Activated naive CD4-positive, alpha-beta T cell treated with anti-CD3 and anti-CD28 coated beads for 36 hours (primary cell): ENCODE data around the gene ACSF2. TPM values are rescaled to one million over a fixed set of nuclear protein-coding genes. Genes with fewer than 3 reads are reported as not detected.
"Not testable (repeated sequence)": the region's sequence is repeated elsewhere in the genome, so short reads cannot be mapped to it uniquely, and the experiment has no call there.

Source experiments
- CTCF ChIA-PET: fragments of 350-600 bp; sonication (Branson Sonifier 250); formaldehyde crosslinking; loops from one replicate; lab custom pipeline; 2021; ENCODE audit warnings: antibody characterized with exemption; lab: Charles Lee
- DNase-seq: peaks from one replicate; pipeline ENCODE4 v3.0.0-alpha.2; 2020
- H3K27ac Mint-ChIP-seq: one replicate; pipeline ENCODE4 v1.8.0; 2021; ENCODE audit warnings: mild to moderate bottlenecking, mixed read lengths
- H3K27me3 Mint-ChIP-seq: one replicate; pipeline ENCODE4 v1.8.0; 2021; ENCODE audit warnings: low read depth, mixed read lengths
- H3K36me3 Mint-ChIP-seq: one replicate; pipeline ENCODE4 v1.8.0; 2021; ENCODE audit warnings: low read depth, mixed read lengths
- H3K4me1 Mint-ChIP-seq: one replicate; pipeline ENCODE4 v1.8.0; 2021; ENCODE audit warnings: low read depth, mixed read lengths
- H3K4me3 Mint-ChIP-seq: one replicate; pipeline ENCODE4 v1.8.0; 2021; ENCODE audit warnings: mild to moderate bottlenecking, moderate library complexity, mixed read lengths
- H3K9me3 Mint-ChIP-seq: one replicate; pipeline ENCODE4 v1.8.0; 2021; ENCODE audit warnings: mixed read lengths
- intact Hi-C: fragments of 100-400 bp; cut with micrococcal nuclease; formaldehyde crosslinking; loops from one replicate; pipeline ENCODE4 v1.15.1; 2023
- total RNA-seq, 2 experiments: library from RNA; stranded (reverse); gene quantifications; one replicate each; pipeline ENCODE4 v1.2.3, GENCODE V29; 2021

Gene ACSF2
- total RNA-seq, 2 experiments from 2014 or later, result 19.7 to 20.7 TPM

DNA sequence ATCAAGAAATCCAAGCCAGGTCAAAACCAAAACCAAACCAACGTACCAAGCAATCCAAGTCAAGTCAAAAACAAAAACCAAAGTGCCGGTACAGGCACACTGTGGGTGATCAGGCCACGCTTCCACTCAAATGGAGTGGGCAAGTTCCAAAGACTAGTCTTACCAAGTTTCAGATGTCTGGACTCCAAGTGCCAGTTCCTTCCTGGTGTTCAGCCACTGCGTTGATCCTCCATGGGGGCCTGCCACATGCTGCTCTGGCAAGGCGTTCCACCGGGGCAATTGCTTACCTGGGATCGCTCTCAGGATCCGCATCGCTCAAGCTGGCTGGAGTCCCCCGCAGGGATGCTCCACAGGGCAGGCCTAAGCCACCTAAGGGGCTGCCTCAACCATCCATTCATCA, 6.4 kb upstream of the ACSF2 start:
- H3K9me3 Mint-ChIP-seq, H3K27me3 Mint-ChIP-seq, DNase-seq, H3K27ac Mint-ChIP-seq, intact Hi-C loops, H3K36me3 Mint-ChIP-seq, H3K4me3 Mint-ChIP-seq: not testable (repeated sequence)
- CTCF ChIA-PET, result interaction anchor here (3.7 kb wide), 1 partner anchor 22 kb away, joined by 25 read pairs; the partner anchor contains the start of gene LRRC59
- peaks cover 12% of the 10 kb centered on the region for H3K4me1 Mint-ChIP-seq

GRCh38 chr17:50420419-50421112, 5.5 kb upstream of the ACSF2 start:
- Mint-ChIP-seq H3K4me3 (no peak overlapping the region), H3K36me3 (no peaks in the 10 kb centered on the region), H3K4me1 (peaks cover 14% of the 10 kb centered on the region), H3K27me3 (no peaks in the 10 kb centered on the region), H3K9me3 (peaks cover 2% of the 10 kb centered on the region), H3K27ac (peak overlapping the region; percentile 82)
- intact Hi-C loops, result no loop called here
- CTCF ChIA-PET, result interaction anchor here (0.6 to 3.7 kb wide), 2 partner anchors 23 to 61 kb away, joined by 3 to 25 read pairs; partner anchors contain the start of gene LRRC59
- DNase-seq, result no peak

DNA sequence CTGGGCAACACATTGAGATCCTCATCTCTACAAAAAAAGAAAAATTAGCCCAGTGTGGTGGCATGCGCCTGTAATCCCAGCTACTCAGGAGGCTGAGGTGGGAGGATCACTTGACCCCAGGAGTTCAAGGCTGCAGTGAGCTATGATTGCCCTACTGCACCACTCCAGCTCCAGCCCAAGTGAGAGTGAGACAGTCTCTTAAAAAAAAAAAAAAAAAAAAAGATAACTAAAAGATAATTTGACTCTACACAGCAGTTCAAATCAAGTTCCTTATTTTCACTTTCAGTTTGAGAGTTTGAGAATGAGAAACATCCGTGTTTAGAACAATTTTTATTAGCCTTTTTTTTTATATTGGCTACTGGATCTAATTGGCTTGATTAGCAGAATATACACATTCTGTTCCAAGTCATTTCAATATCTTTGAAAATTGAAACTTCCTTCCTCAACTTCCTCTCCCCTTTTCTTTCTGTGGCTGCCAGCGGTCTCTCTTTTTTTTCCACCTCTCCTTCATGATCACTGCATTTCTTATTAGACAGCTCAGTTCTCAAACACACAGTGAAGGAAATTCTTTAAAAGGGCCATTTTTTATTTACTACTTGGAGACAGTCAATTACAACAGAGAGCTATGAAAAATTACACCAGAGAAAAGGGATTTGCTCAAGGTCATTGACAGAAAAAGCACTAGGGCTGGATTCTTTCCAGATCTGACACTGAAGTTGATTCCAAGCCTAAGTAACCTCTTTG, 4.5 kb upstream of the ACSF2 start:
- Mint-ChIP-seq H3K27ac (peak overlapping the region; percentile 82), H3K27me3 (no peaks in the 10 kb centered on the region), H3K36me3 (no peaks in the 10 kb centered on the region), H3K9me3 (peaks cover 2% of the 10 kb centered on the region), H3K4me1 (peaks cover 16% of the 10 kb centered on the region), H3K4me3 (peak overlapping the region; percentile 65)
- DNase-seq, result no peak
- intact Hi-C loops, result no loop called here
- CTCF ChIA-PET, result interaction anchor here (0.6 to 3.7 kb wide), 3 partner anchors 24 to 60 kb away, joined by 3 to 25 read pairs (median 4); partner anchors contain the start of gene LRRC59

DNA sequence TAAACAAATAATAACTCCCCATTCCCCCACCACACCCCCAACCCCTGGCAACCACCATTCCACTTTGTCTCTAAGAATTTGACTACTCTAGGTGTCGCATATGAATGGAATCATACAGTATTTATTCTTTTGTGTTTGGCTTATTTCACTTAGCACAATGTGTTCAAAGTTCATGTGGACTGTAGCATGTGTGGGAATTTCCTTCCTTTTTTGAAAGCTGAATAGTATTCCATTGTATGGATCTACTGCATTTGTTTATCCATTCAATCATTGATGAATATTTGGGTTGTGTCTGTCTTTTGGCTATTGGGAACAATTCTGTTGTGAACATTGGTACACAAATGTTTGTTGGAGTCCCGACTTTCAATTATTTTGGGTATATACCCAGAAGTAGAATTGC, 3.3 kb upstream of the ACSF2 start:
- H3K4me1 Mint-ChIP-seq, result peaks cover 27% of the 10 kb centered on the region
- H3K36me3 Mint-ChIP-seq, result no peaks in the 10 kb centered on the region
- CTCF ChIA-PET, result interaction anchor here (3.7 kb wide), 1 partner anchor 25 kb away, joined by 25 read pairs; the partner anchor contains the start of gene LRRC59
- no peaks in the 10 kb centered on the region for H3K27me3 Mint-ChIP-seq
- intact Hi-C loops, result no loop called here
- peaks cover 2% of the 10 kb centered on the region for H3K9me3 Mint-ChIP-seq
- H3K27ac Mint-ChIP-seq, result no peak overlapping the region
- no peak overlapping the region for H3K4me3 Mint-ChIP-seq
- no peak for DNase-seq

DNA sequence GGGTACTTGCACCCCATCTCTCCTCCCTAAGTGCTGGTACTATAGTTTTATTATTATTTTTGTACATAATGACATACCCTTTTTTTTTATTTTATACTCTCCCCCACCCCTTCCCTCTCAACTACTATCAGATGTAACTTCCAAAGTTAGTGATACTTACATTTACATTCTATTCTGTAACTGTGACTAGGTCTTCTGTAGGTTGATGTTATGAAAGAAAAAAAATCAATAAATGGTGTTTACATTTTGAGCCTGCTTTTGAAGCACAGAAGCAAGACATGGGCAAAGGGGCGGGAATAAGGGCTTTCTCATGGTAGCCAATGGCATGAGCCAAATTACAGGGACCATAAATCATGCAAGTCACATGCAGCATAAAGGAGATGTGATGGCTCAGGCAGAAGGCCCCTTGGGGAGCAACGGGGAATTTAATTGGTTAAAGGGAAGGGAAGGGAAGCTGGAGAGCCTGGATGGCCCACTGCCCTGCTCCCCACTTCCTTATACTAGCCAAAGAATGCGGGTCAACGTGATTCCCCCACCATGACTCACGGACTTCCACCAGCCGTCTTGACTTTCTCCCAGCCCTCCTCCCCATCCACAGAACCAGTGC, 2.4 kb upstream of the ACSF2 start:
- Mint-ChIP-seq H3K27ac (no peak overlapping the region), H3K27me3 (no peaks in the 10 kb centered on the region), H3K36me3 (no peaks in the 10 kb centered on the region), H3K4me3 (no peak overlapping the region), H3K4me1 (peaks cover 29% of the 10 kb centered on the region), H3K9me3 (peaks cover 2% of the 10 kb centered on the region)
- DNase-seq, result no peak
- intact Hi-C loops, result no loop called here
- CTCF ChIA-PET, result no interaction called here

DNA sequence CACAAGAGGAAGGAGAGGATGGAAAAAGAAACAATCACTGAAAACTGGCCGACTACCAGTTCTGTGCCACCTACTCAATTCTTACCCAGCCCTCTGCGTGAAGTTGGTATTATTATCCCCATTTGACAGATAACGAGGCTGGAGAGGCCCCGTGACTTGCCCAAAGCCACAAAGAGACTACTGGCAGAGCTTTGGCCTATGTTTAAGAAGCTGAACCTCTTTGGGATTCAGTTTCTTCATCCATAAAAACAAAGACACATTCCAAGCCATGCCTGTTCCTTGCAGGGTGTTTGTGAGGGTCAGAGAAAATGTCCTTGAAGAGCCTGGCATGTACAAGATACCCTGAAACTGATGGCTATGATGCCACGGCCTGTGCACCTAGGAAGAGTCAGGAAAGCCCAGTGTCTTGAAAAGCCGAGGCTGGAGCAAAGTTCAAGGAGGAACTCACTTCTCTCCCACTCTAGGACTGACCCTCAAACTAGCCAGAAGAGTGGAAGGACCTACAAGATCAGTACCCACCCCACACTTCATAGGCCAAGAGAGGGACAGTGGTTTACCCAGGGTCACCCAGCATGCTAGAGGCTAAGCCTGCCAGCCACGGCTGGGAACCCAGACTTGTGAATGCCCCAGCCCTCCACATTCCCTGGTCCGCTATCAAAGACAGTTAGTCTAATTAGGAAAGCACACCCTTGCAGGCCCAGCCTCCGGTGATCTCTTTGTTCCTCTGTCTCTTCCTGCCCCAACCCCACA, 1.6 kb upstream of the ACSF2 start:
- Mint-ChIP-seq H3K4me1 (peaks cover 29% of the 10 kb centered on the region), H3K36me3 (no peaks in the 10 kb centered on the region), H3K9me3 (no peaks in the 10 kb centered on the region), H3K27me3 (no peaks in the 10 kb centered on the region), H3K27ac (no peak overlapping the region), H3K4me3 (no peak overlapping the region)
- intact Hi-C loops, result no loop called here
- CTCF ChIA-PET, result no interaction called here
- DNase-seq, result no peak

- no peaks in the 10 kb centered on the region for H3K9me3 Mint-ChIP-seq
- H3K36me3 Mint-ChIP-seq, result no peaks in the 10 kb centered on the region
- H3K4me3 Mint-ChIP-seq, result peak overlapping the region; percentile 77
- H3K27me3 Mint-ChIP-seq, result no peaks in the 10 kb centered on the region
- H3K4me1 Mint-ChIP-seq, result peaks cover 29% of the 10 kb centered on the region
- no peak for DNase-seq
- intact Hi-C loops, result no loop called here
- CTCF ChIA-PET, result interaction anchor here (2.9 kb wide), 1 partner anchor 28 kb away, joined by 11 read pairs; the partner anchor contains the start of gene LRRC59
- H3K27ac Mint-ChIP-seq, result no peak overlapping the region
These were observed 879 bp upstream of the ACSF2 start for GRCh38 chr17:50424996-50425681.

DNA sequence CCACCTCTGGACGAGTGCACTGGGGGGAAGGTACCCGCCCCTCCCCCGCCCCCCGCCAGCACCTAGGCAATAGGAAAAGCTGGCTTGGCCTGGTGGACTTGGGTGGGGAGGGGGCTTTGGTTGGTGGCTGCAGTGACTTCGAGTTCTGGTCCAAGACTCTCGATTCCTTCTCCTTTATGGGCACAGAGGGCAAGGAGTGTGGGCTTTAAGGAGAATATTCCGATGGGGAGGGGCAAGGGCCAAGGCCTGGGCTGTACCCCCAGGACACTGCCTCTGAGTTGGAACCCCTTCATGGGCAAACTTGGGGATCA, 409 bp downstream of the ACSF2 start:
- CTCF ChIA-PET, result interaction anchor here (0.7 to 2.9 kb wide), 7 partner anchors 17 to 226 kb away, joined by 3 to 11 read pairs (median 3); partner anchors contain the start of gene LRRC59
- DNase-seq, result no peak
- no peaks in the 10 kb centered on the region for H3K36me3 Mint-ChIP-seq
- H3K27ac Mint-ChIP-seq, result no peak overlapping the region
- H3K27me3 Mint-ChIP-seq, result no peaks in the 10 kb centered on the region
- no peaks in the 10 kb centered on the region for H3K9me3 Mint-ChIP-seq
- H3K4me3 Mint-ChIP-seq, result peak overlapping the region; percentile 73
- H3K4me1 Mint-ChIP-seq, result peaks cover 22% of the 10 kb centered on the region
- intact Hi-C loops, result loop anchor here (1.0 to 2.0 kb wide), 2 partner anchors 29 to 54 kb away; partner anchors contain the start of genes EME1, LRRC59 and MRPL27

DNA sequence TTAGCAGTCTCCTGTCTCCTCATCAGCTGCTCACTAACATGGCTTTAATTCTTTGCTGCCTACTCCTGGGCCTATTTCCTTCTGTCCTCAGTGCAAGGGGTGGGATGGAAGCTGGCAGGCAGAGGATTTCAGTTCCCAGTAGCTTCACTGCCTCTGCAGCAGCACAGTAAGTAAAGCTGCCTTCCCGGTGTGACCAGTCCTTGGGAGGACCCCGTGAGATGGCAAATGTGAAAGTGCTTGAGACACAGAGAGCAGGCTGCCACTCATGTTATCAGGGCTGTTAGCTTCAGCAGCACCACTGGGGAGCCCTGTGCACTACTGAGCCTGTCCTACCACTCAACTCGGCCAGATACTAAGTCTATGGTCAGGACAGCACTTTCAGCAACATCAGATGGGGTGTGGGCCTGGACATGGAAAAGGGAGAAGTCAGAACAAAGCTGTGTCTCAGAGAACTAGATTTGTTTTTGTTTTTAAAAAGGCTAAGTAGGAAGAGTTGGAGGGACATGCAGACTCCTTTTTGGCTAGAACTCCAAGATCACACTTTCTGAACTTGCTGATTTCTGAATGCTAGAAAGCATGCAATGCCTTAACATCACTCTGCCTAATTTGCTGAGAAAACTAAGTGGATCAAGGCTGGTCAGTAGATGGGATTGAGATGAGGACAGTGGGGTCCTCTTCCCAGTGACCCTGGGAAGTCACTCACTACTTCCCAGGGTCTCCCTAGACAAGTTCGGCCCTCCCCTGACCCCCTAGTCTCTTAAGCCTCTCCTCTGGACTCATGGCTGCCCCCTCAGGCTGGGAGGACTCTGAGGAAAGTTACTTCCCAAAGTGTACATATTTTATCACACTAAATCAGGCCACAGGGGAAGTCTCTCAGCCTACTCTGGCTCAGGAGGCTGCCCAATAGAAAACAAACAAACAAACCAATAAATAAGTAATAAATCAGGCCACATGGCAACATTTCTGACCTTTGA, 1.1 kb downstream of the ACSF2 start:
- DNase-seq, result peak; percentile 44
- intact Hi-C loops, result loop anchor here (1.0 to 2.0 kb wide), 2 partner anchors 30 to 54 kb away; partner anchors contain the start of genes EME1, LRRC59 and MRPL27
- Mint-ChIP-seq H3K4me3 (peak overlapping the region; percentile 73), H3K36me3 (no peaks in the 10 kb centered on the region), H3K27me3 (no peaks in the 10 kb centered on the region), H3K27ac (no peak overlapping the region), H3K9me3 (no peaks in the 10 kb centered on the region), H3K4me1 (peaks cover 17% of the 10 kb centered on the region)
- CTCF ChIA-PET, result interaction anchor here (0.6 to 2.9 kb wide), 9 partner anchors 16 to 1012 kb away, joined by 3 to 11 read pairs (median 3); partner anchors contain the start of genes LRRC59 and RSAD1

- H3K36me3 Mint-ChIP-seq, H3K27me3 Mint-ChIP-seq, H3K4me3 Mint-ChIP-seq, H3K9me3 Mint-ChIP-seq, intact Hi-C loops, H3K27ac Mint-ChIP-seq, DNase-seq: not testable (repeated sequence)
- CTCF ChIA-PET, result interaction anchor here (1.9 to 4.6 kb wide), 3 partner anchors 31 to 51 kb away, joined by 5 to 19 read pairs (median 11); partner anchors contain the start of genes LRRC59 and RSAD1
- H3K4me1 Mint-ChIP-seq, result peaks cover 17% of the 10 kb centered on the region
These were observed 2.1 kb downstream of the ACSF2 start for GRCh38 chr17:50428126-50428525.
